ENCODE measurements around the gene GPHN.
"Not testable (repeated sequence)": the region's sequence is repeated elsewhere in the genome, so short reads cannot be mapped to it uniquely, and the experiment has no call there.

GPHN gene

DNA sequence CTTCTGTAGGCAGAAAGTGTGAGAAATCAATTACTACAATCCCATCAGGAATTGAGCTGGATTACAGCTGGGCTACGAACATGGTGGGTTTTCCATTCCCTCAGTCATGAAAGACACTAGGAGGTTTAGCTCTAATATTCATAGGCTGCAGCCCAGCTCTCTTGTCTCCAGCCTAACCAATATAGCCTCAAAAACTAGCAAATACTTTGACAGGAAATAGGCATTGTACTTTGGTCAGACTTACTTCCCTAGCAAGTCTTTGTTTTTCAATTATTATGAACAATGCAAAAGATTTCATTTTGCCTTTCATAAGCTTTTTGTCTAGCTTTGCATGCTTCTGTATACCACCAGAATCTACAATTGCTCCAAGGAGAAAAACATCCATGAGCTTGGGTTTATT is 296.2 kb downstream of the GPHN start:
- DNase-seq (ENCODE audit: low spot score): no peak

DNA sequence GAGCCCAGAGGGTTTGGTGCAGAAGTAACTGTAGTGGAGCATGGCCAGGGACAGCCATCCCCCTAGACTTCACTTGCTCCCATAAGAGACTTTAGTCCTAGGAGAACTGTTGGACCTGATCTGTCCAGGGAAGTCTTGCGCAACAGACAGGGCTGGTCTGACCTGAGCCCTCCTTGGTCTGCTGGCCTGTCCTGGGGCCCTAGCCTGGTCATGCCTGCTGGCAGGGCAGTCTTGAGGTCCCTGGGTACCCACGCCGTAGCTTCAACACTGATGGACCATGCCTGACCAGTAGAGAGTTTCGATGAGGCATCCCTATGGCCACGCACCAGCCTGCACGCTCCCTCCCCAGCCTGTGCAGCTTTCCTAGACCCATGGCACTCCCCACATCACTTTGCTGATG is 305.7 kb downstream of the GPHN start:
- no peak for DNase-seq (ENCODE audit: low spot score)

DNA sequence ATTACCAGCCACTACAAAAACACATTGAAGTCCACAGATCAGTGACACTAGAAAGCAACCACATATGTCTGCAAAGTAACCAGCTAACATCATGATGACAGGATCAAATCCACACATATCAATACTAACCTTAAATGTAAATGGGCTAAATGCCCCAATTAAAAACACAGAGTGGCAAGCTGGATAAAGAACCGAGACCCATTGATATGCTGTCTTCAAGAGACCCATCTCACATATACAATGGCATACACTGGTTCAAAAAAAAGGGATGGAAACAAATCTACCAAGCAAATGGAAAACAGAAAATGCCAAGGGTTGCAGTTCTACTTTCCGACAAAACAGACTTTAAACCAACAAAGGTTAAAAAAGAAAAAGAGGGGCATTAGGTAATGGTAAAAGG is 307.7 kb downstream of the GPHN start:
- DNase-seq (ENCODE audit: low spot score): no peak

DNA sequence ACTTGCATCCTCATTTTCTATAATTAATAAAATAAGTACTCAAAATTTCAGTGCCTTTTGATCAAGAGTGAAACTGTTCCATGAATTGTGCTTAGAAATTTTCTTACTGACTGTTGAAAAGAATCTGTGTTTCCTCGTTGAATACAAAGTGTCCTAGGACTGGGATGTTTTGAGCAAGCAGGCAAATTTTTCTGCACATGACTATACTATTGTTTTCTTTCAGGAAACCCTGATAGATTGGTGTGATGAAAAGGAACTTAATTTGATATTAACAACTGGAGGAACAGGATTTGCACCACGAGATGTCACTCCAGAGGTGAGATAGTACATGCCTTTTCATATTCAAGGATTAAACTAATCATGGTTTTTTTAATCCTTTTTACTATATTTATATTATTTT is 316.3 kb downstream of the GPHN start:
- no peak for DNase-seq (ENCODE audit: low spot score)

DNA sequence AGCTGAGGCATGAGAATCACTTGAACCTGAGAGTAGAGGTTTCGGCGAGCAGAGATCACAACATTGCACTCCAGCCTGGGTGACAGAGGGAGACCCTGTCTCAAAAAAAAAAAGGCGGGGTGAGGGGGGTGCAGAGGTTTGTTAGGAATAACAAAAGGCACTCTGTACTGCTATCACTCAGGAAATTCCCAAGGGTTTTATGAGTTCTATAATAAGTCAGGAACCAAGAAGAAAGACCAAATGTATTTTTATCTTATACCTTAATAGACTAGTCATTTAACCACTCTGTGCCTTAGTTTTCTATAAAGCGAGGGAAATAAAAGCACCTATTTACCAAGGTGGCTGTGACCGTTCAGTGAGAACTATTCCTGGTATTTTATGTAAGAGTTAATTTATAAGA is 319.2 kb downstream of the GPHN start:
- DNase-seq (ENCODE audit: low spot score): no peak

DNA sequence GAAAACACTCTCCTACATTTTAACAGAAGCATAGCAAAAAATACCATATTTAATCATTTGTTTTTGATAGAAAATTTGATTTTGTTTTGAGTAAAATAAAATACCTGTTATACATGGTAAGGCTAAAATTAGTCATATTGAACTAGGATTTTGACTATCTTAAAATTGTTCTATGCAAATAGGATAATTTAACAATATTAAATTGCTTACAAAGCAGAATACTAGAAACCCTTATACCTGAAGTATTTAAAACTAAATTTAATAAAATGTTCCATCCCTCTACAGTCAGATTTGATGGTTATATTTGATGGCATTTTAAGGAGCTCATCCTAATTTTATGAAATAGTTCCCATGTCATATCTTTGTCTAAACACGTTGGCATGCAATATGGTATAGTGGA is 323.2 kb downstream of the GPHN start:
- DNase-seq (ENCODE audit: low spot score): no peak

DNA sequence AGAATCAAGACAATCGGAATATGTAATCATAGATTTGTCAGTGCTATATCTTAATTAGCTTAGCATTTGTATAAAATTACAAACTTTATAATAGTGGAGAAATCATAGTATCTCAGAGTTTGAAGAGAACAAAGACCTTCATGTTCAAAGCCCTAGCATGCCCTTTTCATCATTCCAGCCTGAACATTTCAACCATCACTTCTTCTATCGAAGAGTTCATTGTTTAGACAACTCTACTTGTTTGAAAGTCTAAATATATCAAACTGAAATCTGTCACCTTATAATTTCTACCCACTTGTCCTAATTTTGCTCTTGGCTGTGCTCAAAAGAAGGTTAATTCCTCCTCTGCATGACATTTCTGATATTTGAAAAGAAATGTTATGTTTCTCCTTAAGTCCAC is 325.9 kb downstream of the GPHN start:
- DNase-seq (ENCODE audit: low spot score): no peak

DNA sequence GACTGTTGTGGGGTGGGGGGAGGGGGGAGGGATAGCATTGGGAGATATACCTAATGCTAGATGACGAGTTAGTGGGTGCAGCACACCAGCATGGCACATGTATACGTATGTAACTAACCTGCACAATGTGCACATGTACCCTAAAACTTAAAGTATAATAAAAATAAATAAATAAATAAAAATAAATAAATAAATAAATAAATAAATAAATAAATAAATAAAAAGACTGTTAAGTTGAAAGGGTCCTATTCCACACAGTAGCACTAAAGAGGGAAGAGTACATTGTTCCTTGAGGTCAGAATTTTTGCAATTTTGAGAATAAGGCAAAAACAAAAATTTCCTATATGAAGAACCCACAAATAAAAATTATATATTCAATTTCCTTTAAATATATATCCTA is 329.5 kb downstream of the GPHN start:
- DNase-seq (ENCODE audit: low spot score): not testable (repeated sequence)

DNA sequence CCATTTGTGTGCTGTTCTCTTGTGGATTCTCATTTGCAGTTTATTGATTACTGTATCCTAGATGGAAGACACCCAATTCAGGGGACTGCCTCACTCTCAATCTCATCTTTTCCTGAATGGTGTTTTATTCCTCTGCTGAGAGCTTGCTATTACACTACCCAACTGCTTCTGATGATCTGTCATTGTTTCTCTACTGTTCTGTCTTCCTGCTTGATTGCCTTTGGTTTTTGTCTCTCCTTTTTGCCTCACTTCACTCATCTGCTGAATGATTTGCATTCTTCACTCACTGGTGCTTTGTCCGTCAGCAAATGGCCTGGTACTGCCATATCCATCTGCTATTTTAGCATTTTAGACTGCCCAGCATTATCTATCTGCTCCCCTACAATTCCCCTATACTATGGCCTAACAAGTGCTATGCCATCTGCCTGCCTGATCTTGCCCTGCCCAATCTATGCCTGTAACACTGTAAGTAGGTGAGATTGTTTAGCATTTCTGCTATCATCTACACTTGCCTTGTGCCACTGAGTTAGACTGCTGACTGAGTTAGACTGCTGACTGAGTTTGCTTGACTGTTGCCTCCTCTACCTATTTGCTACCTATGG is 335.1 kb downstream of the GPHN start:
- no peak for DNase-seq (ENCODE audit: low spot score)

DNA sequence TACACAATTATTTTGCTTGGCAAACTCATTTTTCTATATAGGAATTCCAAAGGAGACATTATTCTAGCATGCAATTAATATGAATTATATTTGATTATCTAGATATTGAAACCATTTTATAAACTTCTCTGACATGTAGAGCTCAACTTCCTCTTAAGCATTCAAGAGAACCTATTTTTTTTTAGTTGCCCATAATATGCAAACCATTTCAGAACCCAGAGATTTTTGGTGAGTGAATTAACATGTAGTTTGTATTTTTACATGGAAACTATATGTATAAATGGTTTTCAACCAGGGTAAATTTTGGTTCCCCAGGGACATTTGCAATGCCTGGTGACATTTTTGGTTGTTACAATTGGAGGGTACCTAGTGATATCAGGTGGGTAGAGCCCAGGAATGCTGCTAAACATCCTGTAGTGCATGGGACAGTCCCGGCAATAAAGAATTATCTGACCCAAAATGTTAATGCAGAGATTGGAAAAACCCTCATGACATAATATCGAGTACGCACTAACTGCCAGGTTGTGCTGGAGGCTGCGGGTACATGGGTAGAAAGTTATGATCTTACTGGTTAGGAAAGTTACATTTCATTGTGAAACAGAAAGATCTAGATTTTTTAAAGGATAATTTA is 342.4 kb downstream of the GPHN start:
- no peak for DNase-seq (ENCODE audit: low spot score)

DNA sequence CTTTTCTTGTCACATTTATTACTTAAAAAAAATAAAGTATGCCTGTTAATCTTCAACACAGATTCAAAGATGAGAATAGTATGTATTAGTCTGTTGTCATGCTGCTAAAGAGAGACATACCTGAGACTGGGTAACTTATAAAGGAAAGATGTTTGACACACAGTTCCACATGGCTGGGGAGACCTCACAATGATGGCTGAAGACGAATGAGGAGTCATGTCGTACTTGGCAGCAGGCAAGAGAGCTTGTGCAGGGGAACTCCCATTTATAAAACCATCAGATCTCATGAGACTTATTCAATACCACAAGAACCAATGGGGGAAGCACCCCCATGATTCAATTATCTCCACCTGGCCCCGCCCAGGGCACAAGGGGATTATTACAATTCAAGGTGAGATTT is 345.4 kb downstream of the GPHN start:
- no peak for DNase-seq (ENCODE audit: low spot score)

DNA sequence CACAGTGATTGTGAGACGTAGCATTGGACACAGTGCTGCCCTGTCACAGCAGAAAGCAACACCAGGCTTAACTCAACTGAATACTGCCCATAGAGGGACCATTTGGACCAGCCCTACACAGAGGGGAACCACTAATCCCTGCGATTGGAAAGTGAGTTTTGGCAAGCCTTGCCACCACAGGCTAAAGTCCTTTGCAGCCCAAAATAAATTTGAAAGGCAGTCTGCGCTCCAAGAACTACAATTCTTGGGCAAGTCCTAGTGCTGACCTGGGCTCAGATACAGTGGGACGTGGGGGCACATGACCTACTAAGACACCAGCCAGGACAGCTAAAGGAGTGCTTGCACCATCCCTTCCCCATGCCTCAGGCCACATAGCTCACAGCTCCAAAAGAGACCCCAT is 349.9 kb downstream of the GPHN start:
- no peak for DNase-seq (ENCODE audit: low spot score)

DNA sequence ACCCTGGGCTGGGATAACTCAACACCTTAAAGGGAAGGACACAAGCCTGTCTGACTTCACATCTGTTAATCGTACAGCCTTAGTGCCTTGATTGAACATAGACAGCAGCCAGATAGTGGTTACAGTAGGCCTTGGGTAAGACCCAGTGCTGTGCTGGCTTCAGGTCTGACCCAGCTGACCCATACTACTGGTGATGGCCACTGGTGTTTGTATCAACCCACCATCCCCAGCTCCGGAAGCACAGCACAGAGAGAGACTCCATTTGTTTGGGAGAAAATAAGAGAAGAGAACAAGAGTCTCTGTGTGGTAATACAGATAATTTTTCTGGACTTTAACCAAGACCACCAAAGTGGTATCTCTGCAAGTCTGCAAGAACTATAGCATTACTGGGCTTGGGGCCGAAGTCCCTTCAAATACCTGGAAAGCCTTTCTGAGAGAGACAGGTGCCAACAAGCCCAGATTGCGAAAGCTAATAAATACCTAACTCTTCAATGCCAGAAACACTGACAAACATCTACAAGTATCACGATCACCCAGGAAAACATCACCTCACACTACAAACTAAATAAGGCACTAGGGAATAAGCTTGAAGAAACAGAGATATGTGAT is 351.2 kb downstream of the GPHN start:
- no peak for DNase-seq (ENCODE audit: low spot score)

DNA sequence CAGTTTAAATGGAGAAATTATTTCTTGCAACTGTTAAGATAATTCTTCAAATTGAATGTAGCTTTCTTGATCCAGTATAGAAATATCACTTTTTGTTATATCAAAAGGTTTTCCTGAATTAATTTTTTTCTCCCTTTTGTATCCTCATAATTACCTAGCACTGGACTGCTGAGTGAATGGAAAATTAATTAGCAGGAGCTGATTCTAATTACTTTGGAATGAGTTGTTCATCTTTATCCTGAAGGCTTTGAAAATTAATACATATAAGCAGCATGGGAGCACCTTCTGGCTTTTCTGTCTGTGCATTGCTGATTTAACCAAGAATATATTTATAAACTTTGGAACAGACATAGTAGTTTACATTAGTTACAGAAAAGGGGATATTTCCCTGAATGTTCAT is 373.6 kb downstream of the GPHN start:
- DNase-seq (ENCODE audit: low spot score): no peak

DNA sequence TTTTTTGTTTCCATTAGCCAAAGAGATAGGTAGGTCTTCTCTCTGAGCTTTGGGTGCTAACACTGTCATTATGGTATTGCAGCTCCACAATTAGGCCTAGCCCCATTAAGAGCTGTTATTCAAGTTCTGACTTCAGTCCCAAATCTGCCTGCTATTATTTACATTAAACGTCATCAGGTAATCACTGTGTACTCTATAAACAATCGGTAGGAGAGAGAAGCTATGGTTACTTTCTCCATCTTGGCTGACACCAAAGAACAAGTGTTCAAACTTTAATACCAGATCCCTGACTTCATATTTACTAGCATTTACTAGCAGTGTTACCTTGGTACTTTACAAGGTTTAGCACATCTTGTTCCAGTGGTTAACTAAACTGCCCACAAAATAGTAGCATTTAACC is 376.2 kb downstream of the GPHN start:
- DNase-seq (ENCODE audit: low spot score): no peak

DNA sequence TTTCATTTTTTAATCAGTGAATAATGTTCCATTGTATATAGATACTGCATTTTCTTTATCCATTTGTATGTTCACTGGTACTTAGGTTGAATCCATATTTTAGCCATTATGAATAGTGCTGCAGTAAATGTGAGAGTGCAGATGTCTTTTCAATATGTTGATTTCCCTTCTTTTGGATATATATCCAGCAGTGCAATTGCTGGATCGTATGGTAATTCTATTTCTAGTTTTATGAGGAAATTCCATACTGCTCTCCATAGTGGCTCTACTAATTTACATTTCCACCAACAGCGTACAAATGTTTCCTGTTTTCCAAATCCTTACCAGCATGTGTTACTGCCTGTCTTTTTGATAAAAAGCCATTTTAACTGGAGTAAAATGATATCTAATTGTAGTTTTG is 392.8 kb downstream of the GPHN start:
- no peak for DNase-seq (ENCODE audit: low spot score)

DNA sequence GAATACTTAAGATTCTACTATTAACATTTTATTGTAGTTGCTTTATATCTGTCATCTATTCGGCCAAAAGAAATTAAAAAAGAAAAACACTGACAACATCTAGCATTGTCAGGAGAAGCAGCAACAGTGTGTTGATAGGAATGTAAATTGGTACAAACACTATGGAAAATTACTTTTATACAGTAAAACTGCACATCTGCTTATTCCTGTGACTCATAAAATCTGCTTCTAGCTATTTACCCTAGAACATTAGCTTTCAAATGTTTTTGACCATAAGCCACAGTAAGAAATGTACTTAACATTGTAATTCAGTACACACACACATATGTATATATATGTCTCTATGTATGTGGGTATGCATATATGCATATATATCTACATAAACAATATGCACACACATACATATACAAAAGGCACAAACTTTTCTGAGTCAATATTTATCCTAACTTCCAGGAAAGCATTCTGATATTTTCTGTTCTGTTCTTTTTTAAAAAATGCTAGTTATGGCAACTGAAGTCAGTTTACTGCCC is 402.4 kb downstream of the GPHN start:
- DNase-seq (ENCODE audit: low spot score): no peak

DNA sequence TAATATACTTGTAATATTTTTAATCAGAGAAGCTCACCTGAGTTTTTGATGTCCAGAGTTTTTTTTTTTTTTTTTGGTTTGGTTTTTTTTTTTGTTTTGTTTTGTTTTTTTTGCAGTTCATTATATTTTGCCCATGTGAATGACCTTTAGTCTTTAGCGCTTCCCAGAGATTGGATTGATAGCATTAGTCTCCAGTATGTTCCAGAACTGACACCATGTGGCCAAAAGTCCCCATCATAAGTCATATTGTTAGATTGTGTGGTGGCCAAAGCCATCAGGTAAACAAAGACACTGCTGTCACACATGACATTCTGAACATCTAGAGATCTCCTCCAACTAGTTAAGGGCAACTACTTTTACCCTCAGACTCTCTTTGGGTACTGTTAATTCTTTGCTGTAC is 408.5 kb downstream of the GPHN start:
- no peak for DNase-seq (ENCODE audit: low spot score)

DNA sequence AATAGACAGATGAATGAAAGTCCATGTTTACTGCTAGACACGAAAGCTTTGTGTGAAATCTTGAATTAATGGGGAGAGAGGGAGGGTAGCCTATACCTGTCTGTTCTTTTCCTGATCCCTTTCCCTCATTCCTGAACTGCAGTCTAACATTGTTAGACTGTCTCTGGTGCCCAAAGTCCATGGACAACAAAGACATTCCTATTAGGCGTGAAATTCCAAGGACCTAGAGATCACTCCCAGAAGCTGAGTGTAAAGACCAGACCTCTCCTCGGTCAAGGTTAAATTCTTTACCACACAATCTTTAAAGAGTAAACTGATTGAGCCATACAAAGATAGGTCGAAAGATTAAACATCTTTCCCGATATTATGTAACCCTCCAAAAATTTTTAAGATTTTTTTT is 410.6 kb downstream of the GPHN start:
- no peak for DNase-seq (ENCODE audit: low spot score)

DNA sequence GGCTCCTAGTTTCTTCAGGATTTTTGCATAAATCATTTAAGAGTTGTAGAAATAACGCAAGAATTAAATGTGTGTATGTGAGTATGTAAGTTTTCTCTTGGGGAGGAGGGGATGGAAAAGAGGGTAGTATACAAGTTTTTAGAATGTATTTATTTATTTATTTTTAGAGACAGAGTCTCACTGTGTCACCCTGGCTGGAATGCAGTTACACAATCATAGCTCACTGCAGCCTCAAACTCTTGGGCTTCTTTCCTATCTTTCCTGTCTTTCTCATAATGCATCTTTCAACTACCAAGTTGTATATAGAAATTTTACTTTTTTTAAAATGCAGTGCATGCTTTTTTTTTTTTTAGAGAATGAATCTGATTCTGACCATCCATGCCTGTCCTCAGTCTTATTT is 412.2 kb downstream of the GPHN start:
- DNase-seq (ENCODE audit: low spot score): no peak

DNA sequence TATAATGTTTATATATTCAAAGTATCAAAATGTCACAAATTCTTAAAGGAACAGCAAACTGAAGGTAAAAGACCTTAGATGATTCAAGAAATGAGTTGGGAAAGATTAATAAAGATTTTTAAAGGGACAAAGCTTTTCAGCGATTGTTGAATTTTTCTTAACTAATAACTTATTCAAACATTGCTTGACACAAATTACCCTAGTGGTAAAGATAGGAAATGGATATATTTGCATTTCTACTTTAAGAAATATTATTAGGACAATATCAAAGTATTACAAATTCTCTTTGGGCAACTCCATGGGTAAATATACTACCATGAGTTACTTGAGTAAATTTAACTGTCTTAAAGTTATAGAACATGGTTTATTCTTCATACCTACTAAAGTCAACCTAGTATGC is 415.3 kb downstream of the GPHN start:
- no peak for DNase-seq (ENCODE audit: low spot score)

DNA sequence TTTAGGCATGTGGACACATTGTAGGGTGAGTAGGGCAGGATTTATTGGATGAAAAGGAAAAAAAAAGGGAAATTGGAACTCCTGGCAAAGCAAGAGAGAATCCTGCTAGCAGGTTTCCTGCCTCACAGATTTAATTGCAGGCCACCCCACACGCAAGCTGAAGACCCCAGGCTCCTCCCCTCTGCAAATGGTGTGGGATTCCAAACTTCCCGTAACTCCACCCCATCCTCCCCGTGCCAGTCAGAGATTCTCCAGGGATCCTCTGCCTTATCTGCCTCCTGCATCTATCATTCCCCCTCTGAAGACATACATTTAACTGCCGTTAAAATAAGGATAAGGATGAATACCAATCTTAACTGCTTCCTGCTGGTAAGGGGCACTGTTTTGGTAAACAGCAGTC is 431.5 kb downstream of the GPHN start:
- DNase-seq (ENCODE audit: low spot score): no peak

DNA sequence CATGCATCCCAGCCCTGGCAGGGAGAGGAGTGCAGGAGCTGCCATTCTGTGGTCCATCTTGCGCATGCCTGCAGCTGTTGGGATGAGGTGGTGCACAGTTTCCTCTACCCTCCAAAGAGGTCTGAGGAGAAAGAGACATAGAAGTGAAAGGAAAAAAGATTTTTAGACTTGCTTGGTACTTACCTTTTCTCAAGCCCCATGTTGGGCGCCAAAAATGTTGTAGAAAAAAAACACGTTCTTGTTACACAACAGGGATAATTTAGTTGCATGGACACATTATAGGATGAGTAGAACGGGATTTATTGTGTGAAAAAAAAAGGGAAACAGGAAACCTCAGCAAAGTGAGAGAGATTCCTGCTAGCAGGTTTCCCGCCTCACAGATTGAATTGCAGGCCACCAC is 436.9 kb downstream of the GPHN start:
- DNase-seq (ENCODE audit: low spot score): no peak

DNA sequence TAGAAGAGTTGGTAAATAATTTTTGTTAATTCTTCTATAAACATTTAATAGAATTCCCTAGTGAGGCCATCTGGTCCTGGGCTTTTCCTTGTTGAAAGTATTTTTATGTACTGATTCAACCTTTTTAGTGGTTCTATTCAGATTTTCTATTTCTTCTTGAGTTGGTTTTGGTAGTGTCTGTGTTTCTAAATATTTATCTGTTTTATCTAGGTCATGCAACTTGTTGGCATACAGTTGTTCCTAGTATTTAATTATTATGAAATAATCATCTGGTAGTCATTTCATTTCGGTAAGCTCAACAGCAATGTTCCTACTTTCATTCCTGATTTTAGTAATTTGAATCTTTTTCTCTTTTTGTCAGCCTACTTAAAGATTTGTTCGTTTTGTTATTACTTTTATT is 447.2 kb downstream of the GPHN start:
- DNase-seq (ENCODE audit: low spot score): no peak
